HG03575 (cell line): ENCODE measurements around the gene HOXC12.

ENCODE experiments used
- ATAC-seq: cut with Tn5 transposase; IDR thresholded peaks from one replicate; pipeline ENCODE4 v1.9.1; 2021; ENCODE audit not compliant: unreplicated experiment, insufficient number of reproducible peaks, low FRiP score; ENCODE audit errors: extremely low read depth

HOXC12 gene

DNA sequence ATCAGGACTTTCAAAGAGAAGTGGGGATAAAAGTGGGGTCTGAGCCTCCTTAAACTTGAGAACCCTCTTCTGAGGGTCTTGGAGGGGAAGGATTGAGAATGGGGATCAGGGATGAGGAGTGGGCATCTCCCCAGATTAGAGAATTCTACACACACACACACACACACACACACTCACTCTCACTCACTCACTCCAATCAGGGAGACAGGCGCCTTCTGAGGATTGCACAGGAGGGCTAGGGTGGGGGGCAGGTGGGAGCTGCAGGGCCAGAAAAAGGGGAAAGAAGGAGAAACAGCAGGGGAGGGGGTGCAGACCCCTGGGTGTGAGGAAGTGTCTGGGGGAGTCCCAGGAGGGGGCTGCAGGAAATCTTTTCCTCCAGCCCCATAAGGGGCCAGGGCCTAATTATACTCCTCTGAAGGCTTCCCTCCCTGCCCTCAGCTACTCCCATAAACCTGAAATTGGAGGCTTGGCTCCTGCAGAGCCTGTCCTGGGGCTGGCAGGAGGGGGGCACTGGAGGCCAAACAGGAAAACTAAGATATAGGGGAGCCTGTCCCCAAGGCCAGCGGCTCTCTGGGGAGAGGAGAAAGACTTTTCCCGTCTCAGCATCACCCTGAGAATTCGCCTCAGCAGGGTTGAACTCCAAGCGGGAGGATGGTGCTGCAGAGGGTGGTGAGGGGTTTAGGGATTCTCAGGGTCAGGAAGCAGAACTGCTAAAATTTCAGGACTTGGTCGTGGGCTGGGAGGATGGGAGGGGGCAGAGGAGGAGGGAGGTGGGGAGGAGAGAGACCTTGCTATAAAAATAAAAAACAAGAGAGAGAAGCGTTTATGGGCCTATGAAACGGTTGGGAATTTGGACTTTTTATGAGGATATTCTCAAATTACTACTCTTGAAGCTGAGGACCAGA is 46.8 kb downstream of the HOXC12 start:
- ATAC-seq: no peak

DNA sequence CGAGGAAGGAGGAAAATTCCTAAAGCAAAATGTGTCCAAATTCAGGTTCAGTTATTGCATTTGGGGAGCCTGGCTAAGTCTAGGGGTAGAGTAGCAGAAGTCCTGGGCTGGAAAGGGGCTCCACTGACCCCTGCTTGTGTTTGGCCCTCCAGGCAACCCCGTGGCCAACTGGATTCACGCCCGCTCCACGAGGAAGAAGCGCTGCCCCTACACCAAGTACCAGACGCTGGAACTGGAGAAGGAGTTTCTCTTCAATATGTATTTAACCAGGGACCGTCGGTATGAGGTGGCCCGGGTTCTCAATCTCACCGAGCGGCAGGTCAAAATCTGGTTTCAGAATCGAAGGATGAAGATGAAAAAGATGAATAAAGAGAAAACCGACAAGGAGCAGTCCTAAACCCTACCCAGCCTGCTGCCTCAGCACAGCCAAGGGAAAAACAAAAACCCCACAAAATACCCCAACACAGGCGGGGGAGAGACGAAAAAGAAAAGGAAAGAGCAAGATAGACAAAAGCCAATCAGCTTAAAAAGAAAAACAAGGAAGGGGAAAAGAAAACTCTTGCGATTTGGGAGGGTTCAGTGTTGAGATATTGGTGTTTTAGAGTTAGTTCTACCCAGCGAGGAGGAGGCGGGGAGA is 47.7 kb downstream of the HOXC12 start:
- ATAC-seq: no peak

- ATAC-seq: no peak
These were observed 48.2 kb downstream of the HOXC12 start for GRCh38 chr12:54002915-54003389.

- ATAC-seq: no peak
These were observed 48.9 kb downstream of the HOXC12 start for GRCh38 chr12:54003625-54004024.

- ATAC-seq: no peak
These were observed 49.5 kb downstream of the HOXC12 start for GRCh38 chr12:54004063-54004840.

DNA sequence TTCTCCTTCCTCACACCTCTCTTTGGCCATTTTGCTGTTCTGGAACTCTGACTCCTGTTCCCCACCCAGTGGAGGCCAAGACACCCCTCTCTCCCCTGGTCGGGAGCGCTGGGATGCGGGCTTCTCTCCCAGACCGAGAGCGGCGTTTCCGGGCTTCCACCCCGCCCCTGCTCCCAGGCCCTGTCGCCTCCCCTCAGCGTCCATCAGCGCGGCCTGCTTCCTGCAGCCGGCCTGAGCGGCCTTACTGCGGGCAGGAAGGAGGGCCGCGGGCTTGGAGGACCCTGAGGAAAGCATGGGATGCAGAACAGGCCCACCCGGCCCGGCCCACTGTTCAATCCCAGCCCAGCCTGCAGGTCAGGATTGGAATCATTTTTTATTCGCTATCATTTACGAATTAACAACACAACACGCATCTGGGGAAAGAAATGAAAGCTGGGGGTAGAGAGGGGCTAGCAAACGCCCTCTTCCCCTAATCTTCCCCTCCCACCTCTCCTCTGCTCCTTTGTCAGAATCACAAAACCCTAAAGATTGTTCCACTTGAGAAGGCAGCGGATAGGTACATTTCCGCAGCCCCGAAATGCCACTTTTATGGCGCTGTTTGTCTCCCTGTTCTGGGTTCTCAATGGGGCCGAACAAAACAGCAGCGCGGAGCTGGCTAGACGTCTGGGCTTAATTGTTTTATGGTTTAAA is 50.3 kb downstream of the HOXC12 start:
- no peak for ATAC-seq

GRCh38 chr12:54005531-54005852 is 50.8 kb downstream of the HOXC12 start:
- ATAC-seq: no peak

DNA sequence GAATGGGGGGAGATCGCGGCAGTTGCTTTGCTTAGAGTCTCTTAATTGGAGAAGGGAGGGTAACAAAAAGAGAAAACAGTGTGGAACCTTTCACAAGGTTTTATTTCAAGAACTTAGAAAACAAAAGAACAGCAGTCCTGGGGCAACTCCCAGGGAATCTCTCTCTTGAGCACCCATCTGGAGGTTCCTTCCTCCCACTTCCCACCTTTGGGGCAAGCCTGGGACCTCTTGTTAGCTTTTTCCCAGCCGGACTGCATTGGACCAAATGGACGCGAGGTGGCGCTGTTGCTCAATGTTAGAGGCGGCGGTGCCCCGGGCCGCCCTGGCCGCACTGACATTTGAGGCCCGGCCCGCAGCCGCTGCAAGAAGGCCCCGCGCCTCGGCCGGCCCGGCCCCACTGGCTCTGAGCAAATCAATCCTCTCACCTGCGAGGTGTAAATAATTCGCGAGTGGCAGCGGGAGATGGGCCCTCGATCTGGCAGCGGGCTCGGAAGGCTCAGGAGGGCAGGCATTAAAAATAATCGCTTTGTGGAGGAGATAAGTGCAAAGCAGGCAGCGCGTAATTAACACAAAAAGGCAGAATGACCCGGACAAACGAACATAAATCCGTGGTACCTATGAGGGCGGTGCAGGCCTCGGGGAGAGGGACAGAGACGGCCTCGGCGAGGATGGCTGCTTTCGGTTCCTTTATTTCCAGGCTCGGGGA is 51.3 kb downstream of the HOXC12 start:
- no peak for ATAC-seq

DNA sequence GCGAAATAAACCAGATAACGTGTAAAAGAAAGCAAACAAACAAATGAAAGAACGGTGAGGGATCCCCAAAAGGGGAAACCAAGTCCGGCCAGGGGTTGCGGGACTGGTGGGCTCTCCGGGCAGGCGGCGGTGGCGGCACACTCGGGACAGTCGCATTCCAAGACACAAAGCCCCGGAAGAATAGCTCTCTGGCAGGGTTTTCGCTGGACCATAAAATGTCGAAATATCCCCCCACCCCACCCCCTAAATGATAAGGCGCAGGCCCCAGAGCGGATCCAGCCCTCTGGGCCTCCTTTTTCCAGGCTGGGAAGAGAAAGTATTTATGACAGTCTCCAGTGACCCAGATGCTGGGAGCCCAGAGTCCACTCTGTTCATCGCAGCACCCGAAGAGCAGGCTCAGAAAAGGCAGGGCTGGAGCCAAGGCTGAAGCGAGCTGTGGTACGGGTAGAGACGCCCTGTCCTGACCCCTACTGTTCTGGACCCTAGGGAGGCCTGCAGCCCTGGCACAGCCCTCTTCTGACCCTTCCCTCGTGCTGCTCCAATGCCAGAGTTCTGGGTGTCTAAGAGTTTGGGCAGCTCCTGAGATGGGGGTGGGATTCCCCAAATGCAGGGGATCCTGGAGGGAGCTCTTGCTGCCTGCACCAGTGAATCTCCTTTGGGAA is 52.0 kb downstream of the HOXC12 start:
- no peak for ATAC-seq

DNA sequence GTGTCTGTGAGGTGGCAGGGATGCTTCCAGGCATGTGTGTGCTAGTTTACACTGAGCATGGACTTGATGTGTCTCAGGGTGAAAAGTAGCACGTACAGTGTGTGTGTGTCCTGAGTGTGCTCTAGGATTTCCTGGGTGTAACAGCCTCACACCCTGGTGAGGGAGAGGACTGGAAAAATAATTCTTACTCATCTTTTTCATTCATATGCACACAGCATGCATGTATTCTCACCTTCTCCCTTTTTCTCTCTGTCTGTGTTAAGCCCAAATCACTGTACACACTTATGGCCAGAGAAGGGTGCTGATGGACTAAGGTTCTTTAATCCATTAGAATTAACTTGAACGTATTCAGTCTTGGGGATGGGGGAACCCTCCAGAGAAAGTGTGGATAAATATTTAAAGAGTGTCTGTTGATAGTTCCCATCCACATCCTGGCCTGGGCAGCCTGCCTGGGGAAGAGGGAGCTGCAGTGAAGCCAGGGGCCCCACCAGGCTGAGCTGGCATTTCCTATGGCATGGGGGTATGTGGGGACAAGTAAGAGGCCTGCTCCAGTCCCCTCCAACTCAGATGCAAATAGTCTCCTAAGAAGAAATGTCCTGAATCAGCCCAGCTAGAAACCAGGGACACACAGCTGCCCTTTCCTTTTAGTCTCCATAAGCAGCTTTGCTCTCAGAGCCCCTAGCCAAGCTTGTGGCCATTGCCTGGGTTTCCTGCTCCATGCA is 53.0 kb downstream of the HOXC12 start:
- no peak for ATAC-seq

DNA sequence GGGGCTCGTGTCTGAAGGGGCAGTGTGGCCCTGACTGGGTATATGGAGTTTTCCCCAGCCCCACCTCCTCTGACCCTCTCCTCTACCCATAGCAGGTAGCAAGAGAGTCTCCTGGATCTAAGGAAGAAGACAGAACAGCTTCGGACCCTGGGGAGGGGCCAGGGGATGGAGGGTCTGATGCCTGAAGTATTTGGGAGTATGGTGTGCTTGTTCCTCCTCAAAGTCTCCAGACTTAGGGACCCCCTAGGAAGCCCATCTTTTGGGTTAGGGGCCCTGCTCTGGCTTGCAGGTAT is 53.5 kb downstream of the HOXC12 start:
- ATAC-seq: no peak
